Right lobe of liver (tissue), 6 donors: Measurements from ENCODE around the gene GMNN. TPM values are rescaled to one million over a fixed set of nuclear protein-coding genes. Genes with fewer than 3 reads are reported as not detected.

Experiments
- ATAC-seq, 4 donors: fragments of 200-7000 bp; cut with Tn5 transposase; one replicate each; pipeline ENCODE4 v1.9.1; 2020; ENCODE audit warnings: mild to moderate bottlenecking in 4 of 4, moderate library complexity in 4 of 4
- DNase-seq, 3 donors: peaks; one replicate each; pipeline ENCODE4 v3.0.0-alpha.2; 2020
- H3K27ac ChIP-seq, 3 donors: fragments of 200-600 bp; one replicate each; pipeline ENCODE4 v1.8.0; 2022
- H3K27me3 ChIP-seq, 2 donors: fragments of 200-600 bp; one replicate each; pipeline ENCODE4 v1.8.0; 2022
- H3K36me3 ChIP-seq, 4 donors: fragments of 200-600 bp; sonication (generic) in 1 of 4; one replicate each; pipeline versions ENCODE4 v1.5.1 to v1.8.0; 2017 to 2022; ENCODE audit warnings: control low read depth in 1 of 4
- H3K4me1 ChIP-seq, 4 donors: fragments of 200-600 bp; sonication (generic) in 1 of 4; one replicate each; pipeline versions ENCODE4 v1.5.1 to v1.8.0; 2017 to 2022; ENCODE audit warnings: control low read depth in 1 of 4
- H3K4me3 ChIP-seq, 3 donors: fragments of 200-600 bp; one replicate each; pipeline ENCODE4 v1.8.0; 2022
- H3K9me3 ChIP-seq, 4 donors: fragments of 200-600 bp; sonication (generic) in 1 of 4; one replicate each; pipeline versions ENCODE4 v1.5.1 to v1.8.0; 2017 to 2022; ENCODE audit warnings: control low read depth in 1 of 4
- POLR2A ChIP-seq: fragments of 450-650 bp; IDR thresholded peaks from one replicate; pipeline ENCODE4 v1.6.1; 2017; ENCODE audit warnings: antibody characterized with exemption, mild to moderate bottlenecking
- WGBS: methylation state at CpG from one replicate; pipeline ENCODE4 v1.1.6; 2018; ENCODE audit warnings: low coverage, low lambda C conversion rate; ENCODE audit not compliant: insufficient coverage; ENCODE audit errors: missing lambda C conversion rate; 5-methylcytosine and 5-hydroxymethylcytosine counted together
- intact Hi-C, 2 donors: fragments of 100-400 bp; cut with DNase I; formaldehyde crosslinking; loops; one replicate each; pipeline versions ENCODE4 v1.11.2 to v1.14.1; 2022
- total RNA-seq, 6 experiments: library from RNA; depleted of rRNA in 2 of 6; stranded (reverse); fragments of >200 nt in 2 of 6; fragmentation: NEBNext Ultra II Directional in 3 of 6; extraction: Animal tissue kit (Norgen Biotek cat#: 25700) in 3 of 6; gene quantifications; one replicate each; pipeline versions ENCODE4 v1.1.0 to v1.2.4, GENCODE V29; 2016 to 2023
- TF ChIP-seq, protein P1 (sequence below), 4 donors: fragments of 200-600 bp in 3 of 4; fragments of 450-650 bp in 1 of 4; IDR thresholded peaks; one replicate each; pipeline versions ENCODE4 v1.5.1 to v1.8.0; 2016 to 2022; ENCODE audit warnings: antibody characterized with exemption in 4 of 4, mild to moderate bottlenecking in 2 of 4
- donor health status: DM: no; HTN: yes; CAD: no.
- donor health status: DM: no; HTN: no; CAD: no.
- donor health status: DM: no; HTN: no; CAD: no.
- donor health status: DM: no; HTN: yes; CAD: no.
- donor health status: DM: no; HTN: yes; CAD: no.

GMNN gene
- total RNA-seq, 6 experiments from 2014 or later: 7.7 to 19.0 (median 8.3) TPM

- Histone ChIP-seq H3K27me3 (no peaks in the 10 kb centered on the region), H3K27ac (no peak overlapping the region), H3K4me3 (no peak overlapping the region), H3K36me3 (no peaks in the 10 kb centered on the region), H3K9me3 (no peaks in the 10 kb centered on the region), H3K4me1 (no peaks in the 10 kb centered on the region)
- ATAC-seq (no peak), DNase-seq (no peak)
- 93% methylated on average over 4 of the region's 4 CpGs for WGBS
- TF ChIP-seq, protein P1, sequence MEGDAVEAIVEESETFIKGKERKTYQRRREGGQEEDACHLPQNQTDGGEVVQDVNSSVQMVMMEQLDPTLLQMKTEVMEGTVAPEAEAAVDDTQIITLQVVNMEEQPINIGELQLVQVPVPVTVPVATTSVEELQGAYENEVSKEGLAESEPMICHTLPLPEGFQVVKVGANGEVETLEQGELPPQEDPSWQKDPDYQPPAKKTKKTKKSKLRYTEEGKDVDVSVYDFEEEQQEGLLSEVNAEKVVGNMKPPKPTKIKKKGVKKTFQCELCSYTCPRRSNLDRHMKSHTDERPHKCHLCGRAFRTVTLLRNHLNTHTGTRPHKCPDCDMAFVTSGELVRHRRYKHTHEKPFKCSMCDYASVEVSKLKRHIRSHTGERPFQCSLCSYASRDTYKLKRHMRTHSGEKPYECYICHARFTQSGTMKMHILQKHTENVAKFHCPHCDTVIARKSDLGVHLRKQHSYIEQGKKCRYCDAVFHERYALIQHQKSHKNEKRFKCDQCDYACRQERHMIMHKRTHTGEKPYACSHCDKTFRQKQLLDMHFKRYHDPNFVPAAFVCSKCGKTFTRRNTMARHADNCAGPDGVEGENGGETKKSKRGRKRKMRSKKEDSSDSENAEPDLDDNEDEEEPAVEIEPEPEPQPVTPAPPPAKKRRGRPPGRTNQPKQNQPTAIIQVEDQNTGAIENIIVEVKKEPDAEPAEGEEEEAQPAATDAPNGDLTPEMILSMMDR (IDR thresholded peaks at IDR 0.05): no peak
- no peak for TF ChIP-seq POLR2A
- intact Hi-C loops: no loop called here
Observed at GRCh38 chr6:24833711-24834386, 59.1 kb downstream of the GMNN start.

Other genes with a start within 250 kb of the GMNN start
- gene KIAA0319, start 128.7 kb upstream of the GMNN start, total RNA-seq: under 1 TPM in 1 of 6 experiments, not detected in 5; 0.02 TPM
- gene TDP2, start 108.0 kb upstream of the GMNN start, total RNA-seq: 10 to 100 TPM; 20.4 to 33.2 (median 24.0) TPM
- gene ACOT13, start 107.9 kb upstream of the GMNN start, total RNA-seq: 10 to 100 TPM; 14.0 to 53.6 (median 43.4) TPM
- 10 to 100 TPM; 31.1 to 58.3 (median 48.7) TPM for gene C6orf62, start 55.8 kb upstream of the GMNN start, total RNA-seq
- gene ARMH2, start 24.0 kb downstream of the GMNN start, total RNA-seq: not detected
- gene RIPOR2, start 161.0 kb downstream of the GMNN start, total RNA-seq: 1 to 10 TPM; 1.8 to 4.6 (median 3.5) TPM